GM12801 (cell line): ENCODE data around the gene PDS5A.

Experiments used
- TF ChIP-seq, protein P1 (sequence below): IDR thresholded peaks from one replicate; pipeline ENCODE4 v1.5.1; 2011; ENCODE audit warnings: control low read depth; ENCODE audit not compliant: insufficient read length; ENCODE audit errors: extremely low read depth

The PDS5A gene

DNA sequence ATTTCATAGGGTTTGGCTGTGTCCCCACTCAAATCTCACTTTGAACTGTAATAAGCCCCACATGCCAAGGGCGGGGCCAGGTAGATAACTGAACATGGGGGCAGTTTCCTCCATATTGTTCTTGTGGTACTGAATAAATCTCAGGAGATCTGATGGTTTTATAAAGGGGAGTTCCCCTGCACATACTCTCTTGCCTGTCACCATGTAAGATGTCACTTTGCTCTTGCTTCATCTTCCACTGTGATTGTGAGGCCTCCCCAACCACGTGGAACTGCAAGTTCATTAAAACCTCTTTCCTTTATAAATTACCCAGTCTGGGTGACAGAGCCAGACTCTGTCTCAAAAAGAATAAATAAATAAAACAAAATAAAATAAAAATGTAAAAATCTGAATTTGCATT lies 95.9 kb downstream of the PDS5A start:
- TF ChIP-seq, protein P1, sequence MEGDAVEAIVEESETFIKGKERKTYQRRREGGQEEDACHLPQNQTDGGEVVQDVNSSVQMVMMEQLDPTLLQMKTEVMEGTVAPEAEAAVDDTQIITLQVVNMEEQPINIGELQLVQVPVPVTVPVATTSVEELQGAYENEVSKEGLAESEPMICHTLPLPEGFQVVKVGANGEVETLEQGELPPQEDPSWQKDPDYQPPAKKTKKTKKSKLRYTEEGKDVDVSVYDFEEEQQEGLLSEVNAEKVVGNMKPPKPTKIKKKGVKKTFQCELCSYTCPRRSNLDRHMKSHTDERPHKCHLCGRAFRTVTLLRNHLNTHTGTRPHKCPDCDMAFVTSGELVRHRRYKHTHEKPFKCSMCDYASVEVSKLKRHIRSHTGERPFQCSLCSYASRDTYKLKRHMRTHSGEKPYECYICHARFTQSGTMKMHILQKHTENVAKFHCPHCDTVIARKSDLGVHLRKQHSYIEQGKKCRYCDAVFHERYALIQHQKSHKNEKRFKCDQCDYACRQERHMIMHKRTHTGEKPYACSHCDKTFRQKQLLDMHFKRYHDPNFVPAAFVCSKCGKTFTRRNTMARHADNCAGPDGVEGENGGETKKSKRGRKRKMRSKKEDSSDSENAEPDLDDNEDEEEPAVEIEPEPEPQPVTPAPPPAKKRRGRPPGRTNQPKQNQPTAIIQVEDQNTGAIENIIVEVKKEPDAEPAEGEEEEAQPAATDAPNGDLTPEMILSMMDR = no peak

- TF ChIP-seq, protein P1 = no peak
Measured at GRCh38 chr4:39877971-39878370, 99.7 kb downstream of the PDS5A start.

DNA sequence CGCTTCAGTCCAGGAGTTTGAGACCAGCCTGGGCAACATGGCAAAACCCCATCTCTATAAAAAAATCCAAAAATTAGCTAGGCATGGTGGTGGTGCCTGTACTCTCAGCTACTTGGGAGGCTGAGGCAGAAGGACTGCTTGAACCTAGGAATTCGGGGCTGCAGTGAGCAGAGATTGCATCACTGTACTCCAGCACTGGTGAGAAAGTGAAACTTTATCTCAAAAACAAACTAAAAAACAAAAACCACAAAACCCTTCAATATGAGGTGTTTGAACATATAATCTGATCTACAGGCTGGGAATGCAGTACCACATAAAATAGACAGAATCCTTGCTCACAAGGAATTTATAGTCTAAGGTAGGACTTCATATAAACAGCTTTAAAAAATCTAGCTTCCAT lies 103.9 kb downstream of the PDS5A start:
- TF ChIP-seq, protein P1 = no peak

DNA sequence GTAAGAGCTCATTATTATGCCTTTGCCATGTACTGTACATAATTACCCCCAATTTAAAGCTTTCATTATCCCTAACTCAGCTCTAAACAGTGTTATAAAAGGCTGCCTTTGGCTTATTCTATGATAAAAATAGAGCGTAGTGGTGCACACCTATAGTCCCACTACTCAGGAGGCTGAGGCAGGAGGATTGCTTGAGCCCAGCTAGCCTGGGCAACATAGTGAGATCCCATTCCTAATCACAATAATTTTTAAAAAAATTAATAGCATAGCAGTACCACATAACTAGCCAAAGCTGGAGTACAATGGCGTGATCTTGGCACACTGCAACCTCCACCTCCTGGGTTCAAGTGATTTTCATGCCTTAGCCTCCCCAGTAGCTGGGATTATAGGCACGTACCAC lies 112.4 kb downstream of the PDS5A start:
- TF ChIP-seq, protein P1 = no peak

GRCh38 chr4:39864391-39864790 lies 113.3 kb downstream of the PDS5A start:
- TF ChIP-seq, protein P1 = no peak

GRCh38 chr4:39860804-39861203 lies 116.9 kb downstream of the PDS5A start:
- TF ChIP-seq, protein P1 = no peak

- TF ChIP-seq, protein P1 = no peak
Measured at GRCh38 chr4:39855909-39856512, 121.7 kb downstream of the PDS5A start.
